ENCODE data around the gene TBL1XR1.

- TF ChIP-seq GATA2 (IDR thresholded peaks at IDR 0.05; ENCODE audit: low read depth, low read length), result no peak
- TF ChIP-seq GATA3 (IDR thresholded peaks at IDR 0.05; ENCODE audit: low read depth, low read length), result no peak
Measured at GRCh38 chr3:177089901-177090300, 107.4 kb downstream of the TBL1XR1 start.

All from SH-SY5Y (cell line).